GM12801 (cell line): ENCODE measurements around the gene GALNT10.

ENCODE experiments used
- TF ChIP-seq, protein P1 (sequence below): IDR thresholded peaks from one replicate; pipeline ENCODE4 v1.5.1; 2011; ENCODE audit warnings: control low read depth; ENCODE audit not compliant: insufficient read length; ENCODE audit errors: extremely low read depth

Gene GALNT10

DNA sequence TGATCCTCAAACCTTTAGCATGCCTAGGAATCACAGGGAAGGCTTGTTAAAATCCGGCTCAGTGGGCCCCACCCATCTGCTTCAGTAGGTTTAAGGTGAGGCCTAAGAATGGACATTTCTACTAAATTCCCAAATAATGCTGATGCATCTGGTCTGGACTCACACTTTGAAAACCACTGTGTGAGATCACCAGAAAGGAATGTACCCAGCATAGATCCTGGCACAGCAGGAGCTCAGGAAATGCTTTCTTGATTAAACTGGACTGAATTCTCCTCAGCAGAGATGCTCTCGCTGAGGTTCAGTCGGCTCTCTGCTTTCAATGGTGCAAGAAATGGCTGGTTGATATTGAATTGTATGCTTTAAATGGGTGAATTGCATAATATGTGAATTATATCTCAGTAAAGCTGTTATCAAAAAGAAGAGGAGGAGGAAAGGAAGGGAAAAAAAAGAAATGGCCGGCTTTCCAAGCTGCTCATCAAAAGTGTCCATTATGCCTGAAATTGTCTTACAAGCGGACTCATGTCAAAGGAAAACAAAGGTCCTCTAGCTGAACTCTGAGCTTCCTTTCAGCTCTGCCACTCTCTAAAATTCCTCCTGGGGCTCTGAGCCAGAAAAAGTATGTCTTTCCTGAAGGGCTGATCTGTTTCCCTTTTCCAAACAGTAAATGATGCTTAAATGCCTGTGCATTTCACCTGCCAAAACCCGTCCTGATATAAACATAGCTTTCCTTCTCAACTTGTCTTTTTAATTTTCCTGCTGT is 177.7 kb downstream of the GALNT10 start:
- TF ChIP-seq, protein P1, sequence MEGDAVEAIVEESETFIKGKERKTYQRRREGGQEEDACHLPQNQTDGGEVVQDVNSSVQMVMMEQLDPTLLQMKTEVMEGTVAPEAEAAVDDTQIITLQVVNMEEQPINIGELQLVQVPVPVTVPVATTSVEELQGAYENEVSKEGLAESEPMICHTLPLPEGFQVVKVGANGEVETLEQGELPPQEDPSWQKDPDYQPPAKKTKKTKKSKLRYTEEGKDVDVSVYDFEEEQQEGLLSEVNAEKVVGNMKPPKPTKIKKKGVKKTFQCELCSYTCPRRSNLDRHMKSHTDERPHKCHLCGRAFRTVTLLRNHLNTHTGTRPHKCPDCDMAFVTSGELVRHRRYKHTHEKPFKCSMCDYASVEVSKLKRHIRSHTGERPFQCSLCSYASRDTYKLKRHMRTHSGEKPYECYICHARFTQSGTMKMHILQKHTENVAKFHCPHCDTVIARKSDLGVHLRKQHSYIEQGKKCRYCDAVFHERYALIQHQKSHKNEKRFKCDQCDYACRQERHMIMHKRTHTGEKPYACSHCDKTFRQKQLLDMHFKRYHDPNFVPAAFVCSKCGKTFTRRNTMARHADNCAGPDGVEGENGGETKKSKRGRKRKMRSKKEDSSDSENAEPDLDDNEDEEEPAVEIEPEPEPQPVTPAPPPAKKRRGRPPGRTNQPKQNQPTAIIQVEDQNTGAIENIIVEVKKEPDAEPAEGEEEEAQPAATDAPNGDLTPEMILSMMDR, result no peak

DNA sequence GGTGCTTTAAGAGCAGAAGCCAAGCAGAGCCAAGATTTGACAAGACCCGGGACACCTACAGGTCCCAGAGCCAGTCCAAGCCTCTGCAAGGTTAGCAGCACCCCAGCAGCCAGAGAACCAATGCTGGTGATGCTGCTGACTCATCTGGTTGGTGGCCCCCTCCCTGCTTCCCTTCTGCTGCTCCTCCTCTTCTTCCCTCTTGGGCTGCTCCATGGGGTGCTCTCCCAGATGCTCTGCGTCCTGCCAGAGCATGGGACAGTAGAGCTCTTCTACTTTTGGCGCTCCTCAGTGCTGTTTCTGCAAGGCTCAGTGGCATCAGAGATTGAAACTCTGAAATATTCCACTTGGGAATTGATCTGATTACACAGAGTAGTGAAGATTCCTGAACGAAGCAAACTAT is 179.1 kb downstream of the GALNT10 start:
- TF ChIP-seq, protein P1, result no peak

DNA sequence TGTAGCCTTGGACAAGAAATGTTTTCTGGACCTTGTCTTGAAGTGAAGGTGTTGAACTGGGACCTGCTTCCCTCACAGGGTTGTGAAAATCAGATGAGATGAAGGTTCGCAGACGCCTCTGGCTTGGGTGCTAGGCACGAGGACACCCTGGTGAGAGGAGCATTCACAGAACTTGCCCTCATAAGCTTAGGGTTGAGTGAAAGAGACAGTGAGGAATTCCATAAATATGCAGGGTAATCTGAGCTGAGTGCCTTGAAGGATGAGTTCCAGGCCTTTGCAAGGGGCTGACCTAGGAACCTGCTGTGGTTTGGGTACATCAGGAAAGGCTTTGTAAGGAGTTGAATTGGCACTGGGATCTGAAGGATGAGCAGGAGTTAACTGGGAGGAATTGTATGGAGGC is 179.6 kb downstream of the GALNT10 start:
- TF ChIP-seq, protein P1, result no peak

DNA sequence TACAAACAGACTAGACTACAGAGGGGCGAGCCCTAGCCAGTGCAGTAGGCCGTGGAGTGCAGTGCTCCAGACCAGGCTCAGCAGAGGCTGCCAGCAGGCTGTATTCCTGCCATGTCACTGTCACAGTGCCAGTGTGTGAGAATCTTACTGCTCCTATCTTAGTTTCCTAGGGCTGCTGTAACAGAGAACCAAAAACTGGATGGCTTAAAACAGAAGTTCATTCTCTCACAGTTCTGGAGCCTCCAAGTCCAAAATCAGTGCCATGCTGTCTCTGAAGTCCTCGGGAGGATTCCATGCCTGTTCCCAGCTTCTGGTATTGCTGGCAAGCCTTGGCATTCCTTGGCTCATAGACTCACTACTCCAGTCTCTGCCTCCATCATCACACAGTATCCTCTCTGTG is 180.3 kb downstream of the GALNT10 start:
- TF ChIP-seq, protein P1, result no peak

DNA sequence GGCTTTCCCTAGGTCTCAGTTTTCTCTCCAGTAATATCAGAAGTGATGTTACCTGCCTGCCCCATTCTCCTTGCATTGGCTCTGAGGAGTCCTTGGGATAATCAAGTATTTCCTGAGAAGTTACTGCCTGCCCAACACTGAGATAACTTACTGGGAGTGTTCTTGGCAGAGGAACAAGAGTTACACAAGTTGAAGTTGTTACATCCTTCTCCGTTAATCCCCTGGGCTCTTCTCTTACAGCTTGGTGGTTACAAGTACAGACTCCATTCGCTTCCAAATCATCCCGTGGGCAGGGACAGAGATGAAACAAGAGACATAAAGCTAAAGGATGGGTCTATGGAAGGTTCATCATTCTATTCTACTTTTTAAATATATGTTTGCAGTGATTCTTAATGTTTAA is 181.2 kb downstream of the GALNT10 start:
- TF ChIP-seq, protein P1, result no peak

DNA sequence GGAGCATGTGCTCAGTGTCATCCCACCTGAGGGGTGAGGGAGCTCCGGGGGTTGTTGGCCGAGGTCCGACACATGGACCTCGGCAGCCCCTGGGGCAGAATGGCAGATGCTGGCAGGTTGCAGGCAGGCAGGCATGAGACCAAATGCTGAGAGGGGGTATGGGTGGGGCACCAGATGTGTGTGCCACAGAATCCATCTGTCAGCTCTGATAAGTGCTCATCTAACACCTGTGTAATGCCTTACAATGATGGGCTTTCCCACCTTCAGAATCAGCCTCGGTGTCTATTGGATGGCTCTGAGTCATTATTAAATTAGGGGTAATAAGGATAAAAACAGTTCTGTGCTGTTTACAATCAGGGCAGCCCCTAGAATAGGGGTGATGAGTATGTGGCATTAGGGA is 182.1 kb downstream of the GALNT10 start:
- TF ChIP-seq, protein P1, result no peak

DNA sequence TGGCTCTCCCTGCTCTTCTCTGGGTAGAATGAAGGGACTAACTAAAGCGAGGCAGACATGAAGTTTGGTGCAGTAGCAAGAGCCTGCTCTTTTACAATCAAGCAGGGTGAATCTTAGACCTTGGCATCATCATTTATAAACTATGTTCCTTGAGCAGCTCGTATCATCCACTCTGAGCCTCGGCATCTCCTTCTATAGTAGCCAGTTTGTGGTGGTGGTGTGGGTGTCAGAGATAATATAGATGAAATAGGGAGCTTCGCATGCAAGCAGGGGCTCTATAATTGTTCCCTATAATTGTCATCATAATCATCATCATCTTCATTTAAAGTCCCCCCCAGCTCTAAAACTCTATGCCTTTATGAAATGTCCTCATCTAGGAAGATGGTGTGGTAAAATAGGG is 182.8 kb downstream of the GALNT10 start:
- TF ChIP-seq, protein P1, result no peak

DNA sequence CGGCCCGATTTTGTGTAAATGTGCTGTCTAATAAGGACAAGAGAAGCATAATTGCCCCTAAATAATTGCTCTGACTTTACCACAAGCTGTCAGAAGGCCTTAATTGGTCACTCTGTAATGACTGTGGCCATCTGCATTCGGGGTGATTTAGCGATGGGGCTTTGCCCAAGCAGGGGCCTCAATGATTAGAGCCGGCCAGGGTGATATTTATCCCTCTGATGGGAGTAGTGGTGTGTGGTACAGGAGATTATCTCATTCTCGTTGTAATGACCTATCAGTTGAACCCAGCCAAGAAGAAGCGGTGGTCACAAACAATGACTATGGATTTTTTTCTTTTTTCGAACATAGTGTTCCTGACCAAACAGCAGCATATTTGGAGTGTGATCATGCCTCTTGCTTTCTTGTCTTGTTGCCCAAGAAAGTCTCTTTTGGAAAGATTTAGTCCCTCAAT is 183.2 kb downstream of the GALNT10 start:
- TF ChIP-seq, protein P1, result no peak
